ENCODE measurements around the gene SLC32A1. TPM values are rescaled to one million over a fixed set of nuclear protein-coding genes. Genes with fewer than 3 reads are reported as not detected.

The SLC32A1 gene
- total RNA-seq, 1 donor from 2014 or later = not detected

DNA sequence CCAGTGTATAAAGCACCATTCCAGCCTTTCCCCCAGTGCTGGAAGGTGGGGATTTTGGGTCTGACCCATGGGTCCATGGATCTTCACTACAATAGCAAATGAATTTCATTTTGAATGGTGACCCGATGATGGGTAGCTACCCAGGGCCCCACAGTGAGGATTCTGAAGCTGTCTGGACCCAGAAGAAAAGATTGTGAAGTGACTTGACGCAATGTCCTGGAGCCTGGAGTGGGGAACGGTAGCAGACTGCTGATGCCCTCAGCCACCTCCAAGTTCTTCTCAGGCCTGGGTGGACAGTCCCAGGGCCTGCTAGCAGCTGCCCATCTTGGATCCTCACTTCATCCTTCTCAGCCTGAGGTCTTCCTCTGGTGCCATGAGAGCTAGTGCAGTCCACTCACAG is 23.4 kb upstream of the SLC32A1 start:
- no peak overlapping the region for H3K4me3 Mint-ChIP-seq
- H3K36me3 Mint-ChIP-seq = no peaks in the 10 kb centered on the region
- no peaks in the 10 kb centered on the region for H3K9me3 Mint-ChIP-seq
- TF ChIP-seq CTCF (conservative IDR thresholded peaks at IDR 0.05) = no peak
- no peak for DNase-seq (ENCODE audit: extremely low spot score, unreplicated experiment)
- H3K27ac Mint-ChIP-seq = no peak overlapping the region
- no peaks in the 10 kb centered on the region for H3K4me1 Mint-ChIP-seq (ENCODE audit: unreplicated experiment)
- H3K27me3 Mint-ChIP-seq = peaks cover 43% of the 10 kb centered on the region

DNA sequence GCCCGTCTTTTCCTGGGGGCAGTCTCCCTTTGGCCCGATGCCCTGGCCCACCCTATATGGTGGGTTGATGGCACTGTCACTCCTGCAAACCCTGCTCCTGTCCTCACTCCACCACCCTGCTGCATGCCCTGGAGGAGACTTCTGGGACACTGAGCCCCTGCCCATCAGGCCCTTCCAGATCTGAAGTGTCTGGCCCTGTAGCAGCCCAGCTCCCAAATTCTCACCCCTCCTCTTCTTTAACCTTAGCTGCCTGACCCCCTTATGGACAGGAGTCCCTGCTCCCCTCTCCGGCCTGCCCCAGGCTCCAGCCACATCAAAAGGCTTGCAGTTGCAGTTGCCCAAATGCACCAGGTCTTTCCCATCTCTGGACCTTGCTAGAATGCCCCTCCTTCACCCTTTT is 20.8 kb upstream of the SLC32A1 start:
- peaks cover 57% of the 10 kb centered on the region for H3K27me3 Mint-ChIP-seq
- no peaks in the 10 kb centered on the region for H3K9me3 Mint-ChIP-seq
- no peaks in the 10 kb centered on the region for H3K4me1 Mint-ChIP-seq (ENCODE audit: unreplicated experiment)
- H3K27ac Mint-ChIP-seq = no peak overlapping the region
- H3K4me3 Mint-ChIP-seq = no peak overlapping the region
- DNase-seq (ENCODE audit: extremely low spot score, unreplicated experiment) = no peak
- no peaks in the 10 kb centered on the region for H3K36me3 Mint-ChIP-seq
- TF ChIP-seq CTCF (conservative IDR thresholded peaks at IDR 0.05) = no peak

DNA sequence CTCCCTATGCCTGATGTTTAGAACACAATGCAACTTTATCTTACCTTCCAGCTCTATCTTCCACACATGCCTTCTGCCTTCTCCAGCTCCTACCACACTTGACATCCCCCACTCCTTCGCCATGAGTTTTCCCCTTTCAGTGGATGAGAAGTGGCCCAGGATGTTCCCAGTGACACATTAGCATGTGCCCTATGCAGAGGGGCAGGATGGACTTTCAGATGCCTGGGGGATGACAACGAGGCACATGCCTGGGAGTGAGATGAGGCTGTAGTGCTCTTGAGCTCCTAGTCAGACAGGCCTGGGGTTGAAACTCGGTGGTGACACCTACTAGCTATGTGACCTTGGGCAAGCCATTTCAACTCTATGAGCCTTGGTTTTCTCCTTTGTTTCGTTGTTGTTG is 20.1 kb upstream of the SLC32A1 start:
- TF ChIP-seq CTCF (conservative IDR thresholded peaks at IDR 0.05) = no peak
- Mint-ChIP-seq H3K27me3 (peaks cover 63% of the 10 kb centered on the region), H3K27ac (no peak overlapping the region), H3K4me1 (ENCODE audit: unreplicated experiment) (no peaks in the 10 kb centered on the region), H3K9me3 (no peaks in the 10 kb centered on the region), H3K4me3 (no peak overlapping the region), H3K36me3 (no peaks in the 10 kb centered on the region)
- DNase-seq (ENCODE audit: extremely low spot score, unreplicated experiment) = no peak

DNA sequence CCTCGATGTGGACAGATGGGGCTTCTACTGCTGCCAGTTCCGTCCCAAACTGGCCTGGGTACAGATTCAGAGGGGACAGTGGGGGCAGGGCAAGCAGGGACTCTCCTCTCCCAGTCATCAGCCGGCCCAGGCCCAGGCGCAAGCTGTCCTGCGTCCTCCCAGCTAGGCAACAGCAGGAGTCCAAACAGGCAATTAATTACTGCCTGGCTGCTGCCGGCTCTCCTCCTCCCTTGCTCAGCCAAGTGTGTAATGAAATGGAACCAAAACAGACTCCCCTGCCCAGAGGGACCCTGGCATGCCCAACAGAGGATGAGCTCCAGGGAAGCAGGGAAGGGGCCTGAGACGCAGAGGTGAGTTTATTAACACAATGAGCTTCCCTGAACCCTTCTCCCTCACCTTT is 17.8 kb upstream of the SLC32A1 start:
- no peak for DNase-seq (ENCODE audit: extremely low spot score, unreplicated experiment)
- Mint-ChIP-seq H3K27ac (no peak overlapping the region), H3K27me3 (peaks cover 64% of the 10 kb centered on the region), H3K36me3 (no peaks in the 10 kb centered on the region), H3K4me1 (ENCODE audit: unreplicated experiment) (no peaks in the 10 kb centered on the region), H3K9me3 (no peaks in the 10 kb centered on the region), H3K4me3 (no peak overlapping the region)
- no peak for TF ChIP-seq CTCF (conservative IDR thresholded peaks at IDR 0.05)

GRCh38 chr20:38714308-38714707 is 10.0 kb upstream of the SLC32A1 start:
- peaks cover 75% of the 10 kb centered on the region for H3K27me3 Mint-ChIP-seq
- H3K9me3 Mint-ChIP-seq = no peaks in the 10 kb centered on the region
- no peak overlapping the region for H3K27ac Mint-ChIP-seq

More at GRCh38 chr20:38714308-38714707, 10.0 kb upstream of the SLC32A1 start:
- no peak for DNase-seq (ENCODE audit: extremely low spot score, unreplicated experiment)
- TF ChIP-seq CTCF (conservative IDR thresholded peaks at IDR 0.05) = no peak
- Mint-ChIP-seq H3K4me3 (no peak overlapping the region), H3K4me1 (ENCODE audit: unreplicated experiment) (no peaks in the 10 kb centered on the region), H3K36me3 (no peaks in the 10 kb centered on the region)

Measured in type B pancreatic cell (in vitro differentiated cells).